Uterus (tissue), 4 donors: ENCODE results near the gene RBBP8NL. TPM values are rescaled to one million over a fixed set of nuclear protein-coding genes. Genes with fewer than 3 reads are reported as not detected.

Experiments used
- DNase-seq, 2 donors: peaks; one replicate each; pipeline ENCODE4 v3.0.0-alpha.2; 2019 to 2020
- H3K27ac ChIP-seq, 2 donors: fragments of 200-600 bp; sonication (generic); 1 replicate in 1 of 2; 2 replicates in 1 of 2; pipeline ENCODE4 v1.5.1; 2016 to 2018
- H3K27me3 ChIP-seq, 2 donors: fragments of 200-600 bp; sonication (generic); one replicate each; pipeline ENCODE4 v1.5.1; 2018 to 2019; ENCODE audit warnings: control low read depth in 1 of 2
- H3K36me3 ChIP-seq, 2 donors: fragments of 200-600 bp; sonication (generic); one replicate each; pipeline ENCODE4 v1.5.1; 2019; ENCODE audit warnings: control low read depth in 1 of 2
- H3K4me1 ChIP-seq, 2 donors: fragments of 200-600 bp; sonication (generic); one replicate each; pipeline ENCODE4 v1.5.1; 2018 to 2019; ENCODE audit warnings: control low read depth in 1 of 2
- H3K4me3 ChIP-seq, 2 donors: fragments of 200-600 bp; sonication (generic); 1 replicate in 1 of 2; 2 replicates in 1 of 2; pipeline ENCODE4 v1.5.1; 2018 to 2019; ENCODE audit warnings: mild to moderate bottlenecking in 1 of 2
- H3K9me3 ChIP-seq, 2 donors: fragments of 200-600 bp; sonication (generic); one replicate each; pipeline ENCODE4 v1.5.1; 2019; ENCODE audit warnings: control low read depth in 1 of 2
- POLR2A ChIP-seq, 2 donors: fragments of 450-650 bp; IDR thresholded peaks; one replicate each; pipeline ENCODE4 v1.6.1; 2016; ENCODE audit warnings: antibody characterized with exemption in 2 of 2, mild to moderate bottlenecking in 1 of 2, moderate library complexity in 1 of 2
- intact Hi-C: fragments of 100-400 bp; cut with DNase I; formaldehyde crosslinking; loops from one replicate; pipeline ENCODE4 v1.15.1; 2023; ENCODE audit warnings: low total_unique reads
- total RNA-seq, 4 donors: library from RNA; depleted of rRNA in 3 of 4; stranded (reverse); fragments of >200 nt in 3 of 4; gene quantifications; one replicate each; pipeline versions ENCODE4 v1.1.0 to v1.2.4, GENCODE V29; 2014 to 2023
- TF ChIP-seq, protein P1 (sequence below), 4 experiments: fragments of 200-600 bp in 2 of 4; fragments of 450-650 bp in 2 of 4; sonication (generic) in 2 of 4; IDR thresholded peaks; one replicate each; pipeline ENCODE4 v1.5.1; 2016 to 2019; ENCODE audit warnings: antibody characterized with exemption in 4 of 4, mild to moderate bottlenecking in 2 of 4, moderate library complexity in 1 of 4
- donor health status: DM: yes; HTN: yes; CAD: no.

RBBP8NL gene
- total RNA-seq, 4 donors from 2014 or later: 0.35 TPM; not detected in 3

DNA sequence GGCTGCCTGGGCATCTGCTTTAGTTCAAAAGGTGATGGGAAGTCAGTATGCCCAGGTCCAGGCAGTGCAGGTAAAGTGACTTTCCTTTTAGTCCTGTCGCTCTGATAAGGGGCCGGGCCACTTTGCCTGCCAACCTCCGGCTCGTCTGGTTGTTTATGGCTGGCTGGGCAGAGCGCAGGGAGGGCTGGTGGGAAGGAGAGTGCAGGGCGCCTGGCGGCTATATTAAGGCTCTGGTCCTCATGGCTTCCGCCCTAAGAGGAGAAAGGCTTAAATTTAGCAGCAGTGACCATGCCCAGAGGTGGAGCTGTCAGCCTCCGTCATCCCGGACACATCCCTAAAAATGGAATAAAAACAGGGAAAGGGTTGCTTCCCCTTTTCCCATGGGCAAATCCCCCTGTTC, 33.8 kb upstream of the RBBP8NL start:
- H3K36me3 ChIP-seq: no peaks in the 10 kb centered on the region
- H3K4me1 ChIP-seq: no peaks in the 10 kb centered on the region
- no peak for DNase-seq
- peak overlapping the region; percentile 44 to 74 for H3K27ac ChIP-seq
- no peak overlapping the region for H3K4me3 ChIP-seq
- H3K9me3 ChIP-seq: no peaks in the 10 kb centered on the region
- intact Hi-C loops: no loop called here
- TF ChIP-seq, protein P1, sequence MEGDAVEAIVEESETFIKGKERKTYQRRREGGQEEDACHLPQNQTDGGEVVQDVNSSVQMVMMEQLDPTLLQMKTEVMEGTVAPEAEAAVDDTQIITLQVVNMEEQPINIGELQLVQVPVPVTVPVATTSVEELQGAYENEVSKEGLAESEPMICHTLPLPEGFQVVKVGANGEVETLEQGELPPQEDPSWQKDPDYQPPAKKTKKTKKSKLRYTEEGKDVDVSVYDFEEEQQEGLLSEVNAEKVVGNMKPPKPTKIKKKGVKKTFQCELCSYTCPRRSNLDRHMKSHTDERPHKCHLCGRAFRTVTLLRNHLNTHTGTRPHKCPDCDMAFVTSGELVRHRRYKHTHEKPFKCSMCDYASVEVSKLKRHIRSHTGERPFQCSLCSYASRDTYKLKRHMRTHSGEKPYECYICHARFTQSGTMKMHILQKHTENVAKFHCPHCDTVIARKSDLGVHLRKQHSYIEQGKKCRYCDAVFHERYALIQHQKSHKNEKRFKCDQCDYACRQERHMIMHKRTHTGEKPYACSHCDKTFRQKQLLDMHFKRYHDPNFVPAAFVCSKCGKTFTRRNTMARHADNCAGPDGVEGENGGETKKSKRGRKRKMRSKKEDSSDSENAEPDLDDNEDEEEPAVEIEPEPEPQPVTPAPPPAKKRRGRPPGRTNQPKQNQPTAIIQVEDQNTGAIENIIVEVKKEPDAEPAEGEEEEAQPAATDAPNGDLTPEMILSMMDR (IDR thresholded peaks at IDR 0.05): no peak
- no peak for TF ChIP-seq POLR2A (IDR thresholded peaks at IDR 0.05)
- H3K27me3 ChIP-seq: no peaks in the 10 kb centered on the region

DNA sequence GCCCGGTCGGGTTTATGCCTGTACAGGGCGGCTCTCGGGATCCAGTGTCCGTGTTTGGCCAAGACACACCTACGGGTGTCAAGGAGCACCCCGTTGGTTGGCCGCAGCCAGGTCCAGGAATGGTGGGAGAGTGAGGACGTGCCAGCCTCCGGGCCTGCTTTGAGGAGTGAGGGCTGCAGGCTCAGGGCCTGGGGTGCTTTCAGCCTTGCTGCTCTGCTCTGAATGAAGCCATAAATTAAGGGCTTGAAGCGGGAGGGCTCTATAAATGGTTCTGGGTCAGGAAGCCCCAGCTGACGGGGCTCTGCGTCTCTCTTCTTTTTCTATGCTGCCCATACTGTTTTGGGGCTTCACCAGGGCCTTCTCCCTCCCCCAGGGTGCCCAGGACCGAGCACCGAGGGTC, 33.3 kb upstream of the RBBP8NL start:
- Histone ChIP-seq H3K27me3 (no peaks in the 10 kb centered on the region), H3K4me1 (no peaks in the 10 kb centered on the region), H3K9me3 (no peaks in the 10 kb centered on the region), H3K27ac (peak overlapping the region; percentile 44 to 74), H3K4me3 (no peak overlapping the region), H3K36me3 (no peaks in the 10 kb centered on the region)
- intact Hi-C loops: no loop called here
- no peak for TF ChIP-seq POLR2A (IDR thresholded peaks at IDR 0.05)
- TF ChIP-seq, protein P1 (IDR thresholded peaks at IDR 0.05): no peak
- peak; percentile 45 to 52 for DNase-seq

DNA sequence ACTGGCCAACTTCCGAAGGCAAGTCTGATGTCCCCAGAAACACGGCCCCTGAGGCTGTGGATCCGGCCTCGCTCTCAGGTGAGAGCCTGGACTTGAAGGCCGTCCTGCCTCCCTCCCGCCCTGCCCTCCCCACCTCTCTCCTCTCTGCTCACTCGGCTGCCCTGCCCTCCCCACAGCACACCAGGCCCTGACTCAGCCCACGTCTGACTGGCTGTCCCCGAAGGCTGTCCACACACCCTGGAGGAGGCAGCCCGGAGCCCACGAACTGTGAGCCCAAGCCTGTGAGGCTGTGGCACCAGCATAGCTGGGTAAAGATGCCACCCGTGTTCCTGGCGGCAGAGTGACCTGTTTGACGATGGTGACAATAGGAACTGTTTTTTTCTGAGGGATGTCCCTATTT, 32.1 kb upstream of the RBBP8NL start:
- H3K36me3 ChIP-seq: no peaks in the 10 kb centered on the region
- H3K4me1 ChIP-seq: no peaks in the 10 kb centered on the region
- intact Hi-C loops: no loop called here
- no peaks in the 10 kb centered on the region for H3K27me3 ChIP-seq
- peak overlapping the region in 1 of 2 donors; percentile 74 for H3K27ac ChIP-seq
- TF ChIP-seq POLR2A (IDR thresholded peaks at IDR 0.05): no peak
- TF ChIP-seq, protein P1 (IDR thresholded peaks at IDR 0.05): no peak
- H3K9me3 ChIP-seq: no peaks in the 10 kb centered on the region
- no peak for DNase-seq
- H3K4me3 ChIP-seq: no peak overlapping the region

DNA sequence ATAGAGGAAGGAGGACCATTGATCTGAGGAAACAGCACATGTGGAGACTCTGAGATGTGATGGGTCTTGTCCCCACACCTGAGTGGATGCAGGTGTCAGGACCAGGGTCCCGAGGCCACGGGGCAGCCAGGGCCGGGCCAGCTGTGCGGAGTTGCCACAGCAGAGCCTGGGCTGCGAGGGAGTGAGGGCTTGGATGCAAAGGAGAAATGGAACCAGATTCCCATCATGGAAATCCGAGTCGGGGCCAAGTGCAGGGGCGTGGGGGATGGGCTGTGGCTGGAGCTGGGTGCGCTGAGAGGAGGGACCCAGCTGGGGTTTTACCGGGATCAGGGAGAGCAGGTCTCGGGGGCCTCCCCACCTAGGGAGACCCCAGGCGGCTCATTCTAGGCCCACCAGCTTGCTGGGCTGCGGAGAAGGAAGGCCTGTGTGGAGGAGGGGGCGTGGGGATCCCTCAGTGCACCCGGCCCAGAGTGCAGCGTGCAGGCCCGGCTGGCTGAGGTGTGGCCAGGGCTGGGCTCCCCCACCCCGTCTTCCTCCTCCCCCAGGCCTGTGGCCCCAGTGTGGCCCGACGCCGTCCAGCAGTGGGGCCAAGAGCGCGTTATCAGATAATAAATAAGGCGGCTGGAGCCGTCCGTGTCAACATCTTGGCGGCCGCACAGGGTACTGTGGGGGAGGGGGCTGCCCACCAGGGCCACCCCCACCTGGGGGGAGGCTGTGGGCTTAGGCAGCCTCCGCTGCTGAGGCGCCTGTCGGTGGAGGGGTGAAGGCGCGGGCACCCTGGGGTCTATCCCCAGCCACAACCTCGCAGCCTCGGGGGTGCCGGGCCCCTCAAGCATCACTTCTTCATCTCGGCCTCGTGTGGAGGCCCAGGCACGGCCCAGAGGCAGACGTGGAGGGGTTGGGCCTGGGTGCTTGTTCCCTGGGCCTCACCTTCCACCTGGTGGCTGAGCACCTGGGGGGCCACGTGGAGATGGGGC, 31.2 kb upstream of the RBBP8NL start:
- Histone ChIP-seq H3K27me3 (no peaks in the 10 kb centered on the region), H3K4me3 (no peak overlapping the region), H3K9me3 (no peaks in the 10 kb centered on the region), H3K36me3 (no peaks in the 10 kb centered on the region), H3K27ac (peak overlapping the region in 1 of 2 donors; percentile 74), H3K4me1 (no peaks in the 10 kb centered on the region)
- no peak for TF ChIP-seq POLR2A (IDR thresholded peaks at IDR 0.05)
- TF ChIP-seq, protein P1 (IDR thresholded peaks at IDR 0.05): no peak
- intact Hi-C loops: no loop called here
- DNase-seq: peak in 1 of 2 donors; percentile 38

DNA sequence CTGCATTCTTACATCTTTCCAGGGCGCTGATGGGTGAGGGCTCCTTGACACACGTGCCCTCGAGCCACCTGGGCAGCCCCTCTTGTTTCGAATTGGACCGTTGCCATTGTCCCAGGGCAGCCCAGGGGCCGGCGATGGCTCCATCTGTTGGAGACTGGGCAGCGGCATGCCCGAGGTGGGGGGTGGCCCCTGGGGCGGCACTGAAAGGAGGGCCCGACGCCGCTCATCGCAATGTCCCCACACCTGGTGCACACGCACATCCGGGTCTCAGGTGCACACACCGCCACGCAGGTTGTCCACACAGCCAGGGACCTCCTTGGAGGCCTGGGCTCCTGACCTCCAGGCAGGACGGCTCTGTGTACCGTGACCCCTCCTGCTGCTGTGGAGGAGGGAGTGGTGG, 30.5 kb upstream of the RBBP8NL start:
- Histone ChIP-seq H3K4me3 (no peak overlapping the region), H3K36me3 (no peaks in the 10 kb centered on the region), H3K4me1 (no peaks in the 10 kb centered on the region), H3K9me3 (no peaks in the 10 kb centered on the region), H3K27ac (peak overlapping the region in 1 of 2 donors; percentile 74), H3K27me3 (no peaks in the 10 kb centered on the region)
- TF ChIP-seq, protein P1 (IDR thresholded peaks at IDR 0.05): no peak
- TF ChIP-seq POLR2A (IDR thresholded peaks at IDR 0.05): no peak
- intact Hi-C loops: no loop called here
- DNase-seq: no peak
